OCI-LY3 (cell line): ENCODE results near the gene BDH2.
A peak's percentile ranks its signal among the peaks of the same experiment; 100 is the strongest.

ENCODE experiments used
- H2AFZ ChIP-seq: fragments of 200-600, 300-600 bp; shearing (Covaris generic); 2 replicates; pipeline ENCODE4 v1.6.0; 2014; ENCODE audit warnings: antibody characterized with exemption, low read depth, low read length
- H3K27ac ChIP-seq: fragments of 200-600, 300-600 bp; sonication (generic); 2 replicates; pipeline ENCODE4 v1.5.1; 2014; ENCODE audit warnings: mild to moderate bottlenecking, low read length, moderate library complexity, mixed read lengths
- H3K27me3 ChIP-seq: fragments of 200-600, 300-600 bp; sonication (generic); 2 replicates; pipeline ENCODE4 v1.6.1; 2014; ENCODE audit warnings: low read depth, low read length, mixed read lengths
- H3K36me3 ChIP-seq: fragments of 200-600, 300-600 bp; sonication (generic); replicated peaks from 2 replicates; pipeline ENCODE3; 2014; ENCODE audit warnings: low read depth, low read length, mixed read lengths
- H3K4me1 ChIP-seq: fragments of 300-600, 200-600 bp; sonication (generic); 2 replicates; pipeline ENCODE4 v1.6.1; 2014; ENCODE audit warnings: low read length, mixed read lengths
- H3K4me2 ChIP-seq: fragments of 200-600, 300-600 bp; sonication (generic); 2 replicates; pipeline ENCODE4 v1.6.1; 2014; ENCODE audit warnings: low read length, mixed read lengths
- H3K4me3 ChIP-seq: fragments of 300-600, 200-600 bp; sonication (generic); 2 replicates; pipeline ENCODE4 v1.5.1; 2014; ENCODE audit warnings: antibody characterized with exemption, mild to moderate bottlenecking, low read length, moderate library complexity
- H3K79me2 ChIP-seq: fragments of 300-600, 200-600 bp; shearing (Covaris generic); 2 replicates; pipeline ENCODE4 v1.6.1; 2014; ENCODE audit warnings: mild to moderate bottlenecking, low read length, mixed read lengths
- H3K9ac ChIP-seq: fragments of 300-600, 200-600 bp; shearing (Covaris generic); 2 replicates; pipeline ENCODE4 v1.6.0; 2014; ENCODE audit warnings: mild to moderate bottlenecking, low read length, moderate library complexity
- H3K9me3 ChIP-seq: fragments of 200-600, 300-600 bp; shearing (Covaris generic); 2 replicates; pipeline ENCODE4 v1.6.1; 2014; ENCODE audit warnings: low read length, mixed read lengths; ENCODE audit not compliant: insufficient read depth
- H4K20me1 ChIP-seq: fragments of 200-600, 300-600 bp; sonication (generic); 2 replicates; pipeline ENCODE4 v1.6.1; 2016; ENCODE audit warnings: low read length, mixed read lengths; ENCODE audit not compliant: insufficient read depth
- EZH2phosphoT487 ChIP-seq: fragments of 200-600 bp; shearing (Covaris generic); IDR thresholded peaks from 2 replicates; pipeline ENCODE4 v1.6.1; 2018; ENCODE audit warnings: antibody characterized with exemption, mixed run types, low read depth
- TF ChIP-seq, protein P1 (sequence below): fragments of 200-600, 300-600 bp; sonication (generic); IDR thresholded peaks from 2 replicates; pipeline ENCODE4 v1.5.1; 2014; ENCODE audit warnings: antibody characterized with exemption, low read length, low read depth

Gene BDH2

DNA sequence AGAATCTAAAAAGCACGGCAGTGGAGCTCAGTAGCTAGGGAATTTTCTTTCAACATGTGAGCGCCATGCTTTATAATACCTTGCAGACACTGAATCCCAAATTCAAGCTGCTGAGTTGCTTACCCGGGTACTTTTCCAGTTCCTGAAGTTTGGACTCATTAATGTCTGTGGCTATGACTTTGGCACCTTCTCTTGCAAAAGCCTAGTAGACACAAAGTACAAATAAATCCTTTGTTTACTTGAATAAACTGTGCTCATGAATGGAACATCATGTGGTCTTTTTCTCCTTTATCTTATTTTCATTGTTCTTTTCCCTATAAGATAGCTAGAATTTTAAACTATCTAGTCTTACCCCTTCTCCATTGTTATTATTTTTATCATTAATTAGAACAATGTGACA, 4.6 kb downstream of the BDH2 start:
- H3K4me3 ChIP-seq, result no peak overlapping the region
- H3K27me3 ChIP-seq, result no peaks in the 10 kb centered on the region
- H3K4me1 ChIP-seq, result peaks cover 25% of the 10 kb centered on the region
- H3K9ac ChIP-seq, result no peak overlapping the region
- H3K36me3 ChIP-seq, result no peaks in the 10 kb centered on the region
- TF ChIP-seq, protein P1, sequence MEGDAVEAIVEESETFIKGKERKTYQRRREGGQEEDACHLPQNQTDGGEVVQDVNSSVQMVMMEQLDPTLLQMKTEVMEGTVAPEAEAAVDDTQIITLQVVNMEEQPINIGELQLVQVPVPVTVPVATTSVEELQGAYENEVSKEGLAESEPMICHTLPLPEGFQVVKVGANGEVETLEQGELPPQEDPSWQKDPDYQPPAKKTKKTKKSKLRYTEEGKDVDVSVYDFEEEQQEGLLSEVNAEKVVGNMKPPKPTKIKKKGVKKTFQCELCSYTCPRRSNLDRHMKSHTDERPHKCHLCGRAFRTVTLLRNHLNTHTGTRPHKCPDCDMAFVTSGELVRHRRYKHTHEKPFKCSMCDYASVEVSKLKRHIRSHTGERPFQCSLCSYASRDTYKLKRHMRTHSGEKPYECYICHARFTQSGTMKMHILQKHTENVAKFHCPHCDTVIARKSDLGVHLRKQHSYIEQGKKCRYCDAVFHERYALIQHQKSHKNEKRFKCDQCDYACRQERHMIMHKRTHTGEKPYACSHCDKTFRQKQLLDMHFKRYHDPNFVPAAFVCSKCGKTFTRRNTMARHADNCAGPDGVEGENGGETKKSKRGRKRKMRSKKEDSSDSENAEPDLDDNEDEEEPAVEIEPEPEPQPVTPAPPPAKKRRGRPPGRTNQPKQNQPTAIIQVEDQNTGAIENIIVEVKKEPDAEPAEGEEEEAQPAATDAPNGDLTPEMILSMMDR, result no peak
- no peak for TF ChIP-seq EZH2phosphoT487
- H3K79me2 ChIP-seq, result no peaks in the 10 kb centered on the region
- H3K4me2 ChIP-seq, result no peak overlapping the region
- H3K27ac ChIP-seq, result no peak overlapping the region
- H2AFZ ChIP-seq, result no peak overlapping the region
- no peaks in the 10 kb centered on the region for H4K20me1 ChIP-seq
- no peaks in the 10 kb centered on the region for H3K9me3 ChIP-seq

DNA sequence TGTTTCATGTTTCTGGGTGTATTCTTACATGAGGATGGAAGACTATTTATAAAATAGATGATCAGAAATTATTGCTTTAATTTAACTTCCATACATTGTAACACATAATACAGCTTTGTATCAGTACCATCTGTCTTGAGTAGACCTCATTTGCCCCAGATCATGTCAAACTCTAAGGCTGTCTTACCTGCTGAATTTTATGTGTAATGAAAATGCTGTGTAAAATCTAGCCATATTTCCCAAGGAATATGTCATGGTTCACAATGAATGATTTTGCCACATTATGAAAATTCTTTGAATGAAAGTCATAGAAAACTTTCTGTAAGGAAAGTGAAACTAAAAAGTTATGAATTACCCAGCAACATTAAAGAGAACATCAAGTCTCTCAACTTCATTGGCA, 7.4 kb downstream of the BDH2 start:
- H3K36me3 ChIP-seq, result no peaks in the 10 kb centered on the region
- peak overlapping the region; percentile 46 for H3K4me2 ChIP-seq
- H3K4me3 ChIP-seq, result peak overlapping the region; percentile 16; the same call in 1 of the 2 replicates
- no peak overlapping the region for H3K9ac ChIP-seq
- no peaks in the 10 kb centered on the region for H3K9me3 ChIP-seq
- 0 out of 2 replicates have a peak overlapping the region, but pooled peaks have one; percentile 17 for H2AFZ ChIP-seq
- H3K27me3 ChIP-seq, result no peaks in the 10 kb centered on the region
- no peaks in the 10 kb centered on the region for H4K20me1 ChIP-seq
- no peak overlapping the region for H3K27ac ChIP-seq
- no peak for TF ChIP-seq EZH2phosphoT487
- TF ChIP-seq, protein P1, result no peak
- H3K4me1 ChIP-seq, result peaks cover 16% of the 10 kb centered on the region
- H3K79me2 ChIP-seq, result no peaks in the 10 kb centered on the region

DNA sequence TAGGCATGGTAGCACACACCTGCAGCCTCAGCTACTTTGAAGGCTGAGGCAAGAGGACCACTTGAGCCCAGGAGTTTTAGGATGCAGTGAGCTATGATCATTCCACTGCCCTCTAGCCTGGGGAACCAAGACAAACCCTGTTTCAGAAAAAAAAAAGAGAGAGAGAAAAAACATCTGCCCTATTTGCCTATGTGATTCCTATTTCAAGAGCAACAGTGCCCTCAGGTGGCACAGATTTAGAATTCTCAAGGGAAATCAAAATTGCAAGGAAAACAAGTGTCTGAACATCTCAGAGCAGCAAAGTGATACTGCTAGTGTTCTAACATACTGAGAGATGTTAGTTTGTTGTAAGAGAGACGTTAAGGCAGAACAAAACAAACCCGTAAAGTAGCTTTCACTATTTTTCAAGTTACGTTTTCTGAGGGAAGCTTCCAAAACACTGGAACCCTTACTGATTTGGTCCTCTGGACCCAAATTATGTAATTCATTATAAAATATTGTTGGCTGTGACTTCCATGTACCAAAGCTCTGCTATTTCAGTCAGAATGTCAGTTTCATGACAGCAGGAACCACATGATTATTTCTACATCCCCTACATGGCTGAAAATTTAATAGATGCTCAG, 7.9 kb downstream of the BDH2 start:
- Histone ChIP-seq H3K4me2 (peak overlapping the region; percentile 46), H3K27me3 (no peaks in the 10 kb centered on the region), H3K36me3 (no peaks in the 10 kb centered on the region), H2AFZ (no peak overlapping the region), H3K9me3 (no peaks in the 10 kb centered on the region), H3K27ac (no peak overlapping the region), H3K9ac (no peak overlapping the region), H3K4me1 (peaks cover 16% of the 10 kb centered on the region), H3K4me3 (no peak overlapping the region), H4K20me1 (no peaks in the 10 kb centered on the region), H3K79me2 (no peaks in the 10 kb centered on the region)
- TF ChIP-seq EZH2phosphoT487, result no peak
- TF ChIP-seq, protein P1, result peak; percentile 94

DNA sequence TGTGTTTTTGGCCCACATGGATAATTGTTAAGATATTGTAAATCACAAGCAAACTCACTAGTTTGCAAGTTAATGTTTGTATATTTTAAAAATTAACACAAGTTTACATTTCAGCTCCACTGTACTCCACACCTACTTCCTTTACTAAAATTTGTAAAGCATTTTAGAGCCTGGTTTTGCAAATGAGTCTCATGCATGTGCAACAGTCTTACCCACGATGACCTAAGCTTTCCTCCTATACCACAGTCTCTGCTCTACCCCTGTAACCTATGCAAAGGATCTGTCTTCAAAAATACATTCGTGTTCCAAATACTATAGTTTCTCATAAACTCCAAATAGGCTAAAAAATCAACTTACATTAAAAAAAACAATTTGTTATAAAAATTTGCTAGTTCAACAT, 10.2 kb downstream of the BDH2 start:
- Histone ChIP-seq H3K27me3 (no peaks in the 10 kb centered on the region), H3K4me3 (no peak overlapping the region), H3K9me3 (no peaks in the 10 kb centered on the region), H3K36me3 (no peaks in the 10 kb centered on the region), H4K20me1 (no peaks in the 10 kb centered on the region), H3K79me2 (no peaks in the 10 kb centered on the region), H3K4me1 (peaks cover 16% of the 10 kb centered on the region), H3K27ac (no peak overlapping the region), H2AFZ (no peak overlapping the region), H3K9ac (no peak overlapping the region), H3K4me2 (no peak overlapping the region)
- TF ChIP-seq EZH2phosphoT487, result no peak
- TF ChIP-seq, protein P1, result no peak
